HG02798 (cell line): ENCODE results near the gene TMEM145.
"Not testable (repeated sequence)": the region's sequence is repeated elsewhere in the genome, so short reads cannot be mapped to it uniquely, and the experiment has no call there.

Source experiments
- ATAC-seq: cut with Tn5 transposase; IDR thresholded peaks from one replicate; pipeline ENCODE4 v1.9.1; 2021; ENCODE audit warnings: mild to moderate bottlenecking; ENCODE audit not compliant: unreplicated experiment, poor library complexity

The TMEM145 gene

DNA sequence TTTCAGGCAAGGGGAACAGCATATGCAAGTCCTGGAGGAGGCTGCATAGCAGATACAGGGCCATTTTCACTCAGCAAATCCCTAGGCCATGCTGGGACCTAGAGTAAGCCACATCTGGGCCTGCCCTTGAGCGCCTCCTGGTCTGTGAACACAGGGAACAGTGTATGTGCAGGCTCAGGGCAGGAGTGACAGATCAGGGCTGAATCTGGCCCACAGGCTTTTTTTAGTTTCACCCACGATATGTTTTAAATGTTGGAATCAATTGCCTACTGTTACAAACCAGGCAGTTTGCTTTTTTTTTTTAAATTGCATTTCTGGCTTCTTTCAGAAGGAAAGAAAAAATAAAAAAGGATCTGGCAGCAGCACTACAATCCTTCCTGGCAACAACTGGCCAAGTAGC is 1.5 kb upstream of the TMEM145 start:
- ATAC-seq, result no peak

DNA sequence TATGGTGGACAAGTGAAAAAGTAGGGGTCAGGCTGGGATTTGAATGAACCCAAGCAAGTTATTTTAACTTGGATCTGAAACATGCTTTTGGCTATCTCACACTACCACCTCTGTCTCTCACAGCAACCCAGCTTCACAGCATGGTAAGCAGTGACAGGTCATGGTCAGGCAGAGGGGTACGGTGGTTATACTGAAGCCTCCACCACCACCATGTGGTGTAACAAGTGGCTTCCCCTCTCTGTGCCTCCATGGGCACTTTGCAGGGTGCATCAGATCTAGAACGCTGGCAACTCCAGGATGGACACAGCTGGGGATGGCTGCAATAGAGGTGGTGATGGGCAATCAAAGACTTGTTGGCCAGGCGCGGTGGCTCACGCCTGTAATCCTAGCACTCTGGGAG is 739 bp upstream of the TMEM145 start:
- no peak for ATAC-seq

DNA sequence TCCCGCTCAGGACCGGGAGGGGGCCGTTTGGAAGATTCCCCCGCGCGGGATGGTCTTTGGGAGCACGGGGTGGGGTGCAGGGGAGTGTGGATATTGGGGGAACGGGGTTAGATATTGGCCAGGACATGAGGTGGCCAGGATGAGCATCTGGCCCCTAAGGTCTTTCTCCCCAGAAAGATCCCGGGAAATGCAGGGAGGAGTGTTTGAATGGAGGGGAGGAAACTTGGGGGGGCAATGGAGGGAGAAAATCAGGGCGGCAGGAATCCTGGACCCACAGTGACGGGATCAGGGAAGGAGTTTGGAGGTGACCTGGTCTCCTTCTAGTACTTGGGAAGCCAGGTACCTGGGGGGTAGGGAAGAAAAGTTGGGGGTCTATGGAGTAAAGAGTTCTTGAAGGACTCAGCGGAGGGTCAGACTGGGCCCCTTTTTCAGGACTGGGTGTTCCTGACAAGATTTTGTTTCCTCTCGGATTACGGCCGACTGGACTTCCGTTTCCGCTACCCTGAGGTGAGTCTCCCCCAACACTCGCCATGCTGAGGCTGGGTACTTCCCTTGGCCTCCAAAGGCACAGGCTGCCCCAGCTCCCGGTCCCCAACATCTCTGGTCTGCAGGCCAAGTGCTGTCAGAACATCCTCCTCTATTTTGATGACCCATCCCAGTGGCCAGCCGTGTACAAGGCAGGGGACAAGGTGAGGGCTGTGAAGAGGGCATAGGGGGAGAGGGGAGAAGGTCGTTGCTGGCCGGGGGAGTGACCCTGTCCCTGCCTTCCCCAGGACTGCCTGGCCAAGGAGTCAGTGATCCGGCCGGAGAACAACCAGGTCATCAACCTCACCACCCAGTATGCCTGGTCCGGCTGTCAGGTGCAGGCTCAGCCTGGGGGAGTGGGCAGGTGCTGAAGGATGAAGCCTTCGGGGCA is 989 bp downstream of the TMEM145 start:
- ATAC-seq, result no peak

DNA sequence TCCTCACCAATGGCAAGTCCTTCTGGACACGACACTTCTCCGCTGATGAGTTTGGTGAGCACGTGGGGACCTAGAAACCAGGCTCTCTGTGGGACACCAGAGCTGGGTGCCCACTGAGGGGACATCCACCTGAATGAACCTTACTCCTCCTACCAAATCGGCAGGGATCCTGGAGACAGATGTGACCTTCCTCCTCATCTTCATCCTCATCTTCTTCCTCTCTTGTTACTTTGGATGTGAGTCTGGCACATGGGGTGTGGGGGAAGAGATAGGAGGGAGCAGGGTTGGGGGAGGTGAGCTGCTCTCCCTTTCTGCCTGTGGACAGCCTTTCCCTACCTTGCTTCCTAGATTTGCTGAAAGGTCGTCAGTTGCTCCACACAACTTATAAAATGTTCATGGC is 1.9 kb downstream of the TMEM145 start:
- ATAC-seq, result no peak

DNA sequence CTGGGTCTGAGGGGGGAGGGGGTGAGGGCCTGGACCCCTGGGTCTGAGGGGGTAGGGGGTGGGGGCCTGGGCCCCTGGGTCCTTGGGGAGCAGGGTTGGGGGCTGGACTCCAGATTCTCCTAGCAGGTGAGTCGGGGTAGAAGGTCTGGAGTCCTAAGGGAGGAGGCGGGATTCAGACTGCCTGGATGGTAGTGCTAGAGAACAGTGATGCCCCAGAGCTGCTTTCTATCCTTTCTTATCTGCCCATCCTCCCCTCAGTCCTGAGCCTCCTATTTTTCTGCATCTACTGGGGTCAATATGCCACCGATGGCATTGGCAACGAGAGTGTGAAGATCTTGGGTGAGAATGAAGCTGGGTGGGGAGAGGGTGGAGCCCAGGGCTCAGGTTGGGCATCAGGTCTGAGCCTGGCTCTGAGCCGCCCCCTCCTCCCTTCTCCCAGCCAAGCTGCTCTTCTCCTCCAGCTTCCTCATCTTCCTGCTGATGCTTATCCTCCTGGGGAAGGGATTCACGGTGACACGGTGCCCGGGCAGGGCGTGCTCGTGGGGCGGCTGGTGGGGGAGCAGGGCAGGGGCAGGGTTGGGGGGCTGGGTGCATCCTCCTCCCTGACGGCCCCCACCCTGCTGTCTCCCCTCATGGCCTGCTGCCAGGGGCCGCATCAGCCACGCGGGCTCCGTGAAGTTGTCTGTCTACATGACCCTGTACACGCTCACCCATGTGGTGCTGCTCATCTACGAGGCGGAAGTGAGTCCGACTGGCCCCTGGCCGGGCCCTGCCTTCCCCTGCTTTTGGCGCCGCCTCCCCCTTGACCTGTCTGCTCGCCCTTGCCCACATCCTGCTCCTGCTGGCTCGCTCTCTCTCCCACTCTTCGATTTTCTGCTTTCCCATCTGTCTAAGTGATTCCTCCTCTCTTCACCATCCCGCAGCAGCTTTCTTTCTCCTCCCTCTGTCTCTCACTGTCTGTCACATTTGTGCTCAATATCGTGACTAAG is 3.4 kb downstream of the TMEM145 start:
- no peak for ATAC-seq

DNA sequence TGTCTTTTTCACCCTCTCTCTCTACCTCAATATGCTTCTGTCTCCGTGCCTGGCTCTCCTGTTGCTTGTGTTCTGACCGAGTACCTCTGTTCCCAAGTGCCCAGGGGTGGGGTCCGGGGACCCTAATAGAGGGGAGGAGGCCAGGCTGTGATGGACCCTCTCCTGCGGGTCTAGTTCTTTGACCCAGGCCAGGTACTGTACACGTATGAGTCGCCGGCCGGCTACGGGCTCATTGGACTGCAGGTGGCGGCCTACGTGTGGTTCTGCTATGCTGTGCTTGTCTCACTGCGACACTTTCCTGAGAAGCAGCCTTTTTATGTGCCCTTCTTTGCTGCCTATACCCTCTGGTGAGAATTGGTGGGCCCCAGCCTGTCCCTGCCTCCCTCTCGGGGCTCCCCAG is 4.4 kb downstream of the TMEM145 start:
- ATAC-seq, result no peak

DNA sequence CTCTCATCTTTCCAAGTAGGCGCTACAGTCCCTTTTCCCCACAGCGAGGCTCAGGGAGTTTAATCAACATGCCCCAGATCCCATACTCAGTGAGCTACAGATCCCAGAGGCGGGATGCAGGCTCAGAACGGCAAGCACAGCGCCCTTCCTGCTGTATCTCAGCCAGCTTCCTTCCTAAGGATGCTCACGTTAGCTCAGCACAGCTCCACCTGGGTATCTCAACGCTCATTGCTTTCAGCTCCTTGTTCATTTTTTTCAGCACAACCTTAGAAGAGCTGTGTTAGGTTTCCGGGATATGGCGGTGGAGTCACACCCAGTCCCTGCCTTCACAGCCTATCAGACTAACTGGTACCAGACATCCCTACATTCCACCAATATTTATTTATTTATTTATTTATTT is 9.2 kb downstream of the TMEM145 start:
- ATAC-seq, result no peak

DNA sequence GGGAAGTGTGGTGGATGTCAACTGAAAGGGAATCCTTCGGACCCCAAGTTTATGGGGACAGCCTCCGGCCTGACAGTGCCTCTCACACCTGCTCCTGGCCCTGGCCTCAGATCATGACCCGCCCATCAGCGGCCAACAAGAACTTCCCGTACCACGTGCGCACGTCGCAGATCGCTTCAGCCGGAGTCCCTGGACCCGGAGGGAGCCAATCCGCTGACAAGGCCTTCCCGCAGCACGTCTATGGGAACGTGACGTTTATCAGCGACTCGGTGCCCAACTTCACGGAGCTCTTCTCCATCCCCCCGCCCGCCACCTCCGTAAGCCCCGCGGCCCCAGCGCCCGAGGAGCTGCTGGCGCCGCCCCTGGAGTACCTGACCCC is 10.4 kb downstream of the TMEM145 start:
- ATAC-seq, result no peak

DNA sequence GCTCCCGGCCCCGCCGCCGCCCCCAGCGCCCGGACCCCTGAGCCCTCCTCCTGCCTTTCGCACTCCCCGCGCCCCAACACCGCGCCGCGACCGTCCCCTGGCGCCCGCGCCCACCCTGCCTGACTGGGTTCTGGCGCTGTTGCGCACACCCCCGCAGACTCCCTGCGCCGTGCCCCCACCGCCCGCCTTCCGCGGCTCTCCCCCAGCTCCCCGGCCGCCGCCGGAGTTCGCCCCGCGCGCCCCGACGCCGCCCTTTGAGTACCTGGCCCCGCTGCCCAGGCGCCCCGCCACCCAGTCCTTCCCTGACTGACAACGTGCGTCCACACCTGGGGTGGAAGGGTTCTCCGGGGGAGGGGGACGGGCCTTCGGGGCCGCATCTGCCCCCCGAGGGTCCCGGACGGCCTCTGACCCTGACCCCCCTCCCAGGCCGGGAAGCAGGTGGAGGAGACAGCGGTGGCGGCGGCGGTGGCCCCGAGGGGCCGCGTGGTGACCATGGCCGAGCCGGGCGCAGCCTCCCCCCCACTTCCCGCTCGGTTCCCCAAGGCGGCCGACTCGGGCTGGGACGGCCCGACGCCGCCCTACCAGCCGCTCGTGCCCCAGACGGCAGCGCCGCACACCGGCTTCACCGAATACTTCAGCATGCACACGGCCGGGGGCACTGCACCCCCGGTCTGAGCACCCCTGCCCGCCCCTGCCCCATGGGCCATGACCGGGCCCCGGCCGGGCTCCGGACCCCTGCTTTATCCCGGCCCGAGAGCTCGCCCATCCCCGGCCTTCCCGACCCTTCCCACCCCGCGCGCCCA is 10.9 kb downstream of the TMEM145 start:
- ATAC-seq, result no peak

DNA sequence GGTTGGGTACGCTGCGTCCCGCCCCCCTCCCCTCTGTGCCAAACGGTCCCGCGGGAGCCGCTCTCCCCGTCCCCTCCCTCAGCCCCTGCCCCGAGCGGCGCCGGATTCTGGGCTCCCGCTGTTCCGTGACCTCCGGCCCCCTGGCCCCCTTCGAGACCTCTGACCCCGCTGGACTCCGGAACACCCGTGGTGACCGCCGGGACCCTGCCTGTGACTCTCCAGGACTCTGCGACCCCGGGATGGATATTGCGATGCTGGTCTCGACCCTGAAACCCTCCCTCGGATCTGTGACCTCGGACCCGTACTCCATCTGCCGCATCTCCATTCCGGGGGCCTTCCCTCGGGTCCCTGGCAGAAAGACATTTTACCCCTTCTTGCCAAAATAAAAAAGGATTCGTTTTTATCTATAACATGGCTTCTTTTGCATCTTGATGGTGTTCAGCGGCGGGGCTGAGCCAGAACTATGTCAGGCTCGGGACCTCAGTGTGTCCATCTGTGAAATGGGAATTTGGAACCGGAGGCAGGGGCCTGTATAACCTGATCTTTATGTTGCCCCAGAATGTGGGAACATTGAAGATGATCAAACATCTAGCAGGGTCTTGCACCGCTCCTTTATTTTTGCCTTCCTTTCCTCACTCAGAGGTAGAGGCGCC is 11.7 kb downstream of the TMEM145 start:
- no peak for ATAC-seq

DNA sequence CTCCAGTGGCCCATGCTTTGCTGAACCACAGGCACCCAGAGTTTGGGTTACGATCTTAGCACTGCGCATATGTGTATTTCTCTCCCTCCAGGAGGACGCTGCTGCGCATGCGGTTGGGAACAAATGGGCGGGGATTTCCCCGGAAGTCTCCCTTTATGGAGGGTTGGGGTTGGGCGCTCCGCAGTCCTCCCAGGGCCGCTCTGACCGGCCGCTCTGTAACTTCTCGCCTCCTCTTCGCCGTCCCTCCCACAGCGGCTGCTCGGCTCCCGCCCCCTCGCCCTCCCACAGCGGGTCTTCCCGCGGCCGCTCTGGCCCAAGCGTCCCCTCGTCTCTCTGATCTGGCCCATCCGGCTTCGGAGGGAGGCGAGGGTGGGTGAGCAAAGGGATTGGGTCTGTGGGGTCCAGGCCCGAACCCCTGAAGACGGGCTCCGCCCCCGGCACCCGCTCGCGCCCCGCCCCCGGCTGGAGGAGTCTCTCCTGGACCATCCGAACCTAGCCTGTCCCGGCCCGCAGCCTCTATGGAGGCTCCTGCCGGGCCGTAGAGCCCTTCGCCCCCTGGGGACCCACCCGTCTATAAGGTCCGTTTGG is 12.3 kb downstream of the TMEM145 start, which contains the start of gene MEGF8:
Gene MEGF8, plus strand, starts transcription at position 328 of the 588 bp plus-strand sequence. CDS start 609 bp downstream, outside the sequence.
- peak; percentile 91 for ATAC-seq

DNA sequence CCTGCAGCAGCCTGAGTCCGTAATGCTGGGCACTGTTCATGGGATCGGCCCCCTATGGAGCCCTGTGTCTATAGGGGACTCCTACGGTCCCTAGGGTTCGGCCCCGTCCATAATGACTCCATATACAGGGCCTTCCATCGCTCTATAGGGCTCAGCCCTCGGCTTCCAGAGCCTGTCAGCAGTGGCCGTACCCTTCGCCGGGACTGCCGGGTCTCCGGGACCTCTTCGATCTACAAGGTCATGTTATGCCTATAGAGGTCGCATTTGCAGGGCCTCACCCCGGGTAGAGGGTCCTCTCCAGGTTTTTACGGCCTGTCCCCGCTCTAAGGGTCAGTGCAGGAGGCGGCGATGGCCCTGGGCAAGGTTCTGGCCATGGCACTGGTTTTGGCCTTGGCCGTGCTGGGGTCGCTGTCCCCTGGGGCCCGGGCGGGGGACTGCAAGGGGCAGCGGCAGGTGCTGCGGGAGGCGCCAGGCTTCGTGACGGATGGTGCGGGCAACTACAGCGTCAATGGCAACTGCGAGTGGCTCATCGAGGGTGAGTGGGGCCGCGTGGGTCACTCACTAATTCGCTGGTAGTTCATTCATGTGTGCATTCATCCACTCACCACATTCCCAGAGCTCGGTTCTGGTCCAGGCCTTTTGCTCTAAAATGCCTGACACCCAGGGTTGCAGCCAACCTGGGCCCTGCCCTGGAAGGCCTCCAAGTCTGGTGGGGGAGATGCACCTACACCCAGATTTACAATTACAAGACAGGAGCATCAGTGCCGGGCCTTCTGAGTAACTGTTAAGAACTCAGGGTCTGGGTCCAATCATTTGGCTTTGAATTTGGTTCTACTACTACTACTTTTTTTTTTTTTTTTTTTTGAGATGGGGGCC is 13.0 kb downstream of the TMEM145 start:
- ATAC-seq, result peak; percentile 1

DNA sequence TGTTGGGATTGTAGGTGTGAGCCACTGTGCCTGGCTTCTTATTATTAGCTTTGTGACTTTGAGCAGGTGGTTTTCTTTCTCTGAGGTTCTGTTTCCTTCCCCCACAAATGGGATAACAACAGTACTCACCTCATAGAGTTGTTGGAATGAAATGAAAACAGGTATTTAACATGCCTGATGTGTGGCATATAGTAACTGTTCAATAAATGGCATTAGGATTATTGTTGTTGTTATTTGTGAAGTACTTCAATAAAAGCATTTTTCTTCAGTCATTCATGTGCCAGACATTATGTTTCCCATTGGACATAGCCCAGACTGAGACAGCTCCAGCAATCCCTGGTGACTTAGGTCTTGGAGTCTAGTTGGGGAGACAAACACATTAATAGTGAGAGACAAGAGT is 13.9 kb downstream of the TMEM145 start:
- no peak for ATAC-seq

DNA sequence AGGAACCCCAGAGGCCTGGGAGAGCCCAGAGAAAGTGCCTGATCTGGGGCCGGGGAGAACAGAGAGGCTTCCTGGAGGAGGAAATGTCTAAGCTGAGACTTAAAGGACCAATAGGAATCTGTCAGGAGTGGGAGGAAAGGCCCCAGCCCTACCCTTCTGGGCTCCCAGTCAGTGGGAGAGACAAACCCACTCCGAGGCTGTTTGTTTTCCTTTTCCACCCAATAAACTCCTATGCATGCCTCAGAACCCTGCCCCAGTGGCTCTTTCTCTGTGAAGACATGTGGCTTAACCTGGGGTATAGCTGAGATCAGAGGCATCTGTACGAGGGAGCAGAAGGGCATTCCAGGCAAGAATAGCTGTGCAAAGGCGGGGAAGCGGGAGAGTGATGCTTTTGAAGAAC is 14.3 kb downstream of the TMEM145 start:
- ATAC-seq, result no peak

DNA sequence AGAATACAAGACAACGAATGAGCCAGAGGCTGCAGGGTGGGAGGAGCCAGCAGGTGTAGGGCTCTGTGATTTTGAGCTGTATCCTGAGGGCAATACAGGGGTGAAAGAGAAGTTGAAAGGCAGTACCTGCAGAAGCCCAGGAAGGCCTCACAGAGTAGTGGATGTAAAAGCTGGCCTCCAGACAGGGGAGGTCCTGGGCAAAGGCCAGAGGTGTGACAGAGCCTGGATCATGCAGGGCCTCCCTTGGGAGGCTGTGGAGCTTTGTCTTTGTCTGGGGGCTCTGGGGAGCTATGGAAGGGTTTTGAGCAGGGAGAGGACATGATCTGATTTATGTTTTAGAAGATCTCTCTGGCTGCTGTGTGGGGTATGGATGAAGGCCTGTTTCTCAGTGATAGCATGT is 15.0 kb downstream of the TMEM145 start:
- no peak for ATAC-seq

DNA sequence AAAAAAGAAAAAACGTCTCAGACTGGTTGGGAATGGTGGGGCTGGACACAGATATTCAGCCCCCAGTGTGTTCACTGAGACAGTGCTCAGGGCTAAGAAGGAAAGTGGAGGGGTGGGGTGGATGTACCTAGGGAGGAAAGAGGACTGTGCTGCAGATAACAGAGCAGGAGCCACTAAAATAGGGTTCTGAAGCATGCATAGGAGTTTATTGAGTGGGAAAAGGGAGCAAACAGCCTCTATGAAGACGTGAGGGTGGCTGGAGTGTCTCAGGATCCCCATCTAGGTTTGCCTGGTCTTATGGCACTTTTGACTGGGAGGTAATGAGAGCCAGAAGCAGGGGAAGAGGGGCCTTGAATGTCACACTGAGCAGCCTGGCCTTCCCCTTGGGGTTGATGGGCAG is 15.7 kb downstream of the TMEM145 start:
- ATAC-seq, result no peak

DNA sequence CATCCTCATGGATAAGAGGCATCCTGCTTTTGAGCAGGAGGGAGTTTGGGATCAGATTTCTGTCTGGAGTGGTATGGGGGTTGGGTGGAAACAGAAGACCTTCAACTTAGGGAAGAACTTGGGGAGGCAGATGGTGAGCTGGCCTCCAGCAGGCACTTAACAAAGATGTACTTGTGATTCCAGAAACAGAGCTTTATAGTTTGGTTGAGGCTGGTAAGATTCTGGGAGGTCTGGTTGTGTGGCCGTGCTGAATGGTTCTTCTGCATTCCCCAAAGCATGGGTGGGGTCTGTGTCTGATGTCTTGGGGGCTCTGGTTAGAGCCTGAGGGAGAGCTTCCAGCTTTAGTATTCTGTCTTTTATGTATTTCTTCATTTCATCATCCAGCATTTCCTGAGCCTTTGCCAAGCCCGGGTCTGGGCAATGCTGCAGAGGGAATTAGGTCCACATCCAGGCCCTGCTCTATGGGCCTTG is 17.2 kb downstream of the TMEM145 start:
- no peak for ATAC-seq

DNA sequence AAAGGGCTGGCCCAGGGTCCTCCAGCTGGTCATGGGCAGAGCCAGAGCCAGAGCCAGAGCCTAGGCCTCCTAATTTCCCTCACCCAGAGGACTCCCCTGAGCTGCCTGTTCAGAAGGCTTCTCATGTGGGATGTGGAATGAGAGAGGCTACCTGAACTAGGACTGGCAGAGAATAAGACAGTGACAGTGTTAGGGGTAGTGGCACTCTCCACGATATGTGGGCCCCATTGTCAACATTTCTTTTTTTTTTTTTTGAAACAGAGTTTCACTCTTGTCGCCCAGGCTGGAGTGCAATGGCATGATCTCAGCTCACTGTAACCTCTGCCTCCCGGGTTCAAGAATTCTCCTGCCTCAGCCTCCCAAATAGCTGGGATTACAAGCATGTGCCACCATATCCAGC is 18.2 kb downstream of the TMEM145 start:
- ATAC-seq, result not testable (repeated sequence)
